Astrocyte (in vitro differentiated cells and primary cell): ENCODE data around the gene PANX2. TPM values are rescaled to one million over a fixed set of nuclear protein-coding genes. Genes with fewer than 3 reads are reported as not detected.

Experiments used
- DNase-seq: peaks from one replicate; pipeline ENCODE4 v3.0.0-alpha.2; 2010; ENCODE audit warnings: low read depth
- FAIRE-seq: peaks from 2 replicates; lab custom pipeline; 2011; peaks lifted over from hg19 to GRCh38; lab: Jason Lieb, UNC
- H2AFZ ChIP-seq: 2 replicates; pipeline ENCODE4 v1.6.0; 2012; ENCODE audit warnings: low read depth, low read length, inconsistent platforms
- H3K27ac ChIP-seq: 2 replicates; pipeline ENCODE4 v1.5.1; 2011; ENCODE audit warnings: low read depth, low read length, inconsistent platforms
- H3K27me3 ChIP-seq: 2 replicates; pipeline ENCODE4 v1.6.0; 2011; ENCODE audit warnings: low read length, inconsistent platforms; ENCODE audit not compliant: insufficient read depth
- H3K36me3 ChIP-seq: 2 replicates; pipeline ENCODE4 v1.5.1; 2011; ENCODE audit warnings: low read length, inconsistent platforms; ENCODE audit not compliant: insufficient read depth
- H3K4me1 ChIP-seq: 2 replicates; pipeline ENCODE4 v1.5.1; 2011; ENCODE audit warnings: low read length, inconsistent platforms; ENCODE audit not compliant: insufficient read depth
- H3K4me2 ChIP-seq: 2 replicates; pipeline ENCODE4 v1.6.0; 2012; ENCODE audit warnings: low read length, inconsistent platforms
- H3K4me3 ChIP-seq: 2 replicates; pipeline ENCODE4 v1.5.1; 2011; ENCODE audit warnings: low read depth, mild to moderate bottlenecking, low read length, inconsistent platforms; ENCODE audit not compliant: insufficient read depth
- H3K79me2 ChIP-seq: 2 replicates; pipeline ENCODE4 v1.6.0; 2012; ENCODE audit warnings: mild to moderate bottlenecking, low read length, inconsistent platforms; ENCODE audit not compliant: insufficient read depth
- H3K9ac ChIP-seq: 2 replicates; pipeline ENCODE4 v1.6.0; 2012; ENCODE audit warnings: mild to moderate bottlenecking, low read length, inconsistent platforms
- H3K9me3 ChIP-seq: 2 replicates; pipeline ENCODE4 v1.5.1; 2012; ENCODE audit warnings: low read depth, mild to moderate bottlenecking, low read length, inconsistent platforms; ENCODE audit not compliant: insufficient read depth
- H4K20me1 ChIP-seq: 2 replicates; pipeline ENCODE4 v1.6.0; 2012; ENCODE audit warnings: low read length, inconsistent platforms; ENCODE audit not compliant: insufficient read depth
- H3K27ac Mint-ChIP-seq: one replicate; pipeline ENCODE4 v1.8.0; 2021; ENCODE audit warnings: mild to moderate bottlenecking, mixed read lengths; ENCODE audit not compliant: unreplicated experiment
- H3K27me3 Mint-ChIP-seq: one replicate; pipeline ENCODE4 v1.8.0; 2021; ENCODE audit warnings: low read depth, mixed read lengths; ENCODE audit not compliant: unreplicated experiment
- H3K36me3 Mint-ChIP-seq: one replicate; pipeline ENCODE4 v1.8.0; 2021; ENCODE audit warnings: low read depth, mixed read lengths; ENCODE audit not compliant: unreplicated experiment
- H3K4me1 Mint-ChIP-seq: one replicate; pipeline ENCODE4 v1.8.0; 2021; ENCODE audit warnings: low read depth, mixed read lengths; ENCODE audit not compliant: unreplicated experiment
- H3K4me3 Mint-ChIP-seq: one replicate; pipeline ENCODE4 v1.8.0; 2021; ENCODE audit warnings: mild to moderate bottlenecking, moderate library complexity, mixed read lengths; ENCODE audit not compliant: unreplicated experiment
- H3K9me3 Mint-ChIP-seq: one replicate; pipeline ENCODE4 v1.8.0; 2021; ENCODE audit warnings: mild to moderate bottlenecking, mixed read lengths; ENCODE audit not compliant: unreplicated experiment
- CTCF ChIP-seq: IDR thresholded peaks from 2 replicates; pipeline ENCODE4 v1.5.1; 2011; ENCODE audit warnings: low read depth, mild to moderate bottlenecking, inconsistent platforms, low read length, moderate library complexity; ENCODE audit not compliant: insufficient read depth
- EZH2 ChIP-seq: IDR thresholded peaks from 2 replicates; pipeline ENCODE4 v1.6.1; 2012; ENCODE audit warnings: mild to moderate bottlenecking, low read length, inconsistent platforms; ENCODE audit not compliant: insufficient read depth
- total RNA-seq: library from RNA; stranded (reverse); gene quantifications from 2 replicates; pipeline ENCODE4 v1.2.1, GENCODE V29; 2021

The PANX2 gene
- total RNA-seq, 1 donor from 2014 or later, result 2.3 TPM

DNA sequence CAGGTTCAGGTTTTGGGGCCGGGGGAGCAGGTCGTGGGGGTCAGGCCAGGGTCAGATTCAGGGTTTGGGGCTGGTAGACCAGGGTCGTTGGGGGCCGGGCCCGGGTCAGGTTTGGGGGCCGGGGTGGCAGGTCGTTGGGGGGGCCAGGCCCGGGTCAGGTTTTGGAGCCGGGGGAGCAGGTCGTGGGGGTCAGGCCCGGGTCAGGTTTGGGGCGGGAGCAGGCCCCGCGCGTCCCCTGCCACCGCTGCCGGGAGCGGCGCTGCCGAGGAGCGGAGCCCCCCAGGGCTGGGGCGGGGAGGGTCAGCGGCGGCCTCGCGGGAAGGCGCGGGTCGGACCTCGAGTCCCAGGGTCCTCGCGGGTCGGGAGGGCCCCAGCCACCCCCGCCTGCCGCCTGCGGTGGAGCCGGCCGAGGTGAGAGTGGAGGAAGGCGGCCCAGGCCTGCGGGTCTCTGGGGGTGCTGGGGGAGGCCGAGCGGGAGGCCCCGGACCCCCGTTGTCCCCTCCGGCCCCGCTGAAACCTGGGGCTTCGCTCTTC is 15.7 kb downstream of the PANX2 start:
- TF ChIP-seq EZH2, result no peak
- no peak for TF ChIP-seq CTCF
- Mint-ChIP-seq H3K27ac (no peak overlapping the region), H3K4me3 (peak overlapping the region; percentile 92), H3K4me1 (peaks cover 4% of the 10 kb centered on the region), H3K27me3 (no peaks in the 10 kb centered on the region), H3K36me3 (no peaks in the 10 kb centered on the region), H3K9me3 (no peaks in the 10 kb centered on the region)
- no peak overlapping the region for H3K27ac ChIP-seq
- H3K9me3 ChIP-seq, result no peaks in the 10 kb centered on the region
- H3K9ac ChIP-seq, result peak overlapping the region; percentile 71
- no peak for DNase-seq
- no peaks in the 10 kb centered on the region for H3K27me3 ChIP-seq
- peaks cover 27% of the 10 kb centered on the region for H3K4me1 ChIP-seq
- no peaks in the 10 kb centered on the region for H3K36me3 ChIP-seq
- peak overlapping the region; percentile 90 for H3K4me2 ChIP-seq
- peaks cover 32% of the 10 kb centered on the region for H4K20me1 ChIP-seq
- peaks cover 44% of the 10 kb centered on the region for H3K79me2 ChIP-seq
- peak overlapping the region; percentile 56 for H3K4me3 ChIP-seq
- no peak overlapping the region for H2AFZ ChIP-seq
- FAIRE-seq, result no peak

DNA sequence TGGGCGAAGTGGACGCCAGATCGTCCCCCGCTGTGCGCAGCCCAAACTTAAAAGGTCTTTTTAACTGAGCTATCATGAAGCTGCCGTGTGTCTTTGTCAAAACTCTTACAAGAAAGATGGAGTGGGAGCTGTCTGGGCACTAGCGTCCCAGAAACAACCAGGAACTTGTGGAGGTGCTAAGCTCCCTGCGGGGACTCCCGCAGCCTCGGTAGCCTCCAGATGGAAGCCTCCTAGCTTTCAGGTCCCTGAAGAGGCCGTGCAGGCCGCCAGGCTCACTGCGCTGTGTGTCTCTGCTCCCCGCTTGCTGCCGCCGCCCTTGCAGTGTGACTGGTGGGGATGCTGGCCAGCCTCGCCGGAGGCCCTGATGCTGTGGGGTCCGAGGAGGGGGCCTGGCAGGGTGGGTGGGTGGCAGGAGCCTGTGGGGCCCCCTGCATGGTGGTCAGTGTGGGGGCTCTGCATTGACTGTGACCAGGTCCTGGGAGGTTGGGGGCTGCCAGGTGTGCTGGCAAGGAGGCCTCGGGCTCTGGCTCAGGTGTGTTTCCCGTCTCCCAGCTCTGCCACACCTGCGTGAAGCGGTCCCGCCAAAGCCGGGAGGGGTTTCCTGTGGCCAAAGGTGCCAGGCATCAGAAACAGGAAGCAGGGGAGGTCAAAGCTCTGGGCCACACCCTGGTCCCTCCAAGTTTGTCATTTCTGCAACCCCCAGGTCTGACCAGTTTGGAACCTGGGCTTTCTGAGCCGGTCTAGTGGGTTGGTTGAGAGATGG is 16.4 kb downstream of the PANX2 start:
- H3K27ac Mint-ChIP-seq, result peak overlapping the region; percentile 10
- Histone ChIP-seq H3K4me2 (peak overlapping the region; percentile 90), H3K36me3 (no peaks in the 10 kb centered on the region), H3K27ac (no peak overlapping the region), H3K9ac (peak overlapping the region; percentile 71), H4K20me1 (peaks cover 38% of the 10 kb centered on the region), H3K9me3 (no peaks in the 10 kb centered on the region), H3K4me3 (peak overlapping the region; percentile 56), H3K4me1 (peaks cover 27% of the 10 kb centered on the region), H3K79me2 (peaks cover 51% of the 10 kb centered on the region), H2AFZ (no peak overlapping the region), H3K27me3 (no peaks in the 10 kb centered on the region)
- H3K9me3 Mint-ChIP-seq, result no peaks in the 10 kb centered on the region
- peak overlapping the region; percentile 92 for H3K4me3 Mint-ChIP-seq
- FAIRE-seq, result no peak
- TF ChIP-seq EZH2, result no peak
- no peak for TF ChIP-seq CTCF
- H3K4me1 Mint-ChIP-seq, result peaks cover 8% of the 10 kb centered on the region
- H3K36me3 Mint-ChIP-seq, result peaks cover 3% of the 10 kb centered on the region
- H3K27me3 Mint-ChIP-seq, result no peaks in the 10 kb centered on the region
- no peak for DNase-seq

DNA sequence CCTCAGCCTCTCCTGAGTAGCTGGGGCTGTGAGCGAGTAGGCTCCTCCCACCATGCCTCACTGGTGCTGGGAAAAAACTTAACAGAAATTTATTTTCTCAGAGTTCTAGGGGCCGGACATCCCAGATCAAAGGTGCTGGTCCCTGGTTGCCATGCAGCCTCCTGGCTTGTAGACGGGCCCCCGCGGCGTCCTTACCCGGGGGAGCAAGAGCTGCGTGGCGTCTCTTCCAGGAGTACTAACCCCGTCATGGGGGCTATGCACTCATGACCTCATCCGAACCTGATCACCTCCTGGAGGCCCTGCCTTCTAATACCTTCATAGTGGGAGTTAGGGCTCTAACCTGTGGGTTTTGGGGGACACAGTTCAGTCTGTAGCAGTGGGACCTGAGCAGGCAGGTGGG is 17.8 kb downstream of the PANX2 start:
- H3K27me3 Mint-ChIP-seq, result no peaks in the 10 kb centered on the region
- FAIRE-seq (no peak), DNase-seq (no peak)
- Histone ChIP-seq H3K27me3 (no peaks in the 10 kb centered on the region), H3K79me2 (peaks cover 64% of the 10 kb centered on the region), H3K4me1 (peaks cover 27% of the 10 kb centered on the region), H3K4me2 (no peak overlapping the region), H4K20me1 (peaks cover 53% of the 10 kb centered on the region), H3K9ac (no peak overlapping the region), H2AFZ (no peak overlapping the region), H3K27ac (no peak overlapping the region), H3K4me3 (no peak overlapping the region), H3K9me3 (no peaks in the 10 kb centered on the region), H3K36me3 (no peaks in the 10 kb centered on the region)
- peaks cover 3% of the 10 kb centered on the region for H3K36me3 Mint-ChIP-seq
- H3K4me1 Mint-ChIP-seq, result peaks cover 8% of the 10 kb centered on the region
- H3K9me3 Mint-ChIP-seq, result no peaks in the 10 kb centered on the region
- TF ChIP-seq EZH2 (no peak), CTCF (no peak)
- H3K4me3 Mint-ChIP-seq, result peak overlapping the region; percentile 27
- no peak overlapping the region for H3K27ac Mint-ChIP-seq
